ENCODE data around the gene KASH5.

- TF ChIP-seq CTCF (IDR thresholded peaks at IDR 0.05) (no peak), POLR2A (IDR thresholded peaks at IDR 0.05) (no peak)
Measured at GRCh38 chr19:49342291-49342721, 45.7 kb upstream of the KASH5 start.

Measured in testis (tissue), 2 donors.